Osteocyte (in vitro differentiated cells): ENCODE data around the gene ADAMTS13. TPM values are rescaled to one million over a fixed set of nuclear protein-coding genes. Genes with fewer than 3 reads are reported as not detected.

Experiments used
- DNase-seq: peaks from one replicate; pipeline ENCODE4 v3.0.0; 2021; ENCODE audit warnings: mixed read lengths; ENCODE audit not compliant: unreplicated experiment; ENCODE audit errors: extremely low spot score
- H3K27ac Mint-ChIP-seq: one replicate; pipeline ENCODE4 v1.8.0; 2021; ENCODE audit warnings: mild to moderate bottlenecking, mixed read lengths; ENCODE audit not compliant: unreplicated experiment
- H3K27me3 Mint-ChIP-seq: one replicate; pipeline ENCODE4 v1.8.0; 2021; ENCODE audit warnings: mixed read lengths; ENCODE audit not compliant: unreplicated experiment
- H3K36me3 Mint-ChIP-seq: one replicate; pipeline ENCODE4 v1.8.0; 2021; ENCODE audit warnings: mixed read lengths; ENCODE audit not compliant: unreplicated experiment
- H3K4me1 Mint-ChIP-seq: one replicate; pipeline ENCODE4 v1.8.0; 2021; ENCODE audit warnings: mixed read lengths; ENCODE audit not compliant: unreplicated experiment
- H3K4me3 Mint-ChIP-seq: one replicate; pipeline ENCODE4 v1.8.0; 2021; ENCODE audit warnings: mild to moderate bottlenecking, moderate library complexity, mixed read lengths; ENCODE audit not compliant: unreplicated experiment
- H3K9me3 Mint-ChIP-seq: one replicate; pipeline ENCODE4 v1.8.0; 2021; ENCODE audit warnings: mixed read lengths; ENCODE audit not compliant: unreplicated experiment
- CTCF ChIP-seq: fragments of 200-600 bp; sonication (generic); IDR thresholded peaks from 2 replicates; pipeline ENCODE4 v1.5.0; 2021; ENCODE audit warnings: antibody characterized with exemption, mild to moderate bottlenecking, moderate library complexity
- total RNA-seq: library from RNA; stranded (reverse); gene quantifications from 2 replicates; pipeline ENCODE4 v1.2.1, GENCODE V29; 2021

Gene ADAMTS13
- total RNA-seq, 1 donor from 2014 or later = 8.8 TPM

GRCh38 chr9:133499132-133499891, 77.1 kb downstream of the ADAMTS13 start:
- peaks cover 44% of the 10 kb centered on the region for H3K27me3 Mint-ChIP-seq
- no peak for DNase-seq
- peaks cover 17% of the 10 kb centered on the region for H3K9me3 Mint-ChIP-seq
- H3K4me3 Mint-ChIP-seq = no peak overlapping the region
- no peak overlapping the region for H3K27ac Mint-ChIP-seq
- peaks cover 2% of the 10 kb centered on the region for H3K4me1 Mint-ChIP-seq
- peaks cover 4% of the 10 kb centered on the region for H3K36me3 Mint-ChIP-seq
- TF ChIP-seq CTCF = no peak

- no peak for DNase-seq
- Mint-ChIP-seq H3K27me3 (peaks cover 44% of the 10 kb centered on the region), H3K27ac (no peak overlapping the region), H3K4me3 (no peak overlapping the region), H3K36me3 (peaks cover 4% of the 10 kb centered on the region), H3K9me3 (peaks cover 17% of the 10 kb centered on the region), H3K4me1 (peaks cover 2% of the 10 kb centered on the region)
- no peak for TF ChIP-seq CTCF
Measured at GRCh38 chr9:133499892-133500270, 77.7 kb downstream of the ADAMTS13 start.

- Mint-ChIP-seq H3K4me1 (peaks cover 20% of the 10 kb centered on the region), H3K9me3 (peaks cover 17% of the 10 kb centered on the region), H3K27ac (no peak overlapping the region), H3K4me3 (no peak overlapping the region), H3K36me3 (peaks cover 4% of the 10 kb centered on the region), H3K27me3 (peaks cover 39% of the 10 kb centered on the region)
- DNase-seq = no peak
- no peak for TF ChIP-seq CTCF
Measured at GRCh38 chr9:133502112-133502511, 79.9 kb downstream of the ADAMTS13 start.

- Mint-ChIP-seq H3K36me3 (peaks cover 4% of the 10 kb centered on the region), H3K27me3 (peaks cover 21% of the 10 kb centered on the region), H3K4me3 (no peak overlapping the region), H3K27ac (peak overlapping the region; percentile 65), H3K9me3 (peaks cover 17% of the 10 kb centered on the region), H3K4me1 (peaks cover 45% of the 10 kb centered on the region)
- TF ChIP-seq CTCF = no peak
- no peak for DNase-seq
Measured at GRCh38 chr9:133505186-133505830, 83.1 kb downstream of the ADAMTS13 start.

- Mint-ChIP-seq H3K27ac (peak overlapping the region; percentile 65), H3K4me3 (no peak overlapping the region), H3K36me3 (peaks cover 4% of the 10 kb centered on the region), H3K9me3 (peaks cover 17% of the 10 kb centered on the region), H3K4me1 (peaks cover 51% of the 10 kb centered on the region), H3K27me3 (peaks cover 20% of the 10 kb centered on the region)
- TF ChIP-seq CTCF = no peak
- DNase-seq = no peak
Measured at GRCh38 chr9:133505901-133506652, 83.9 kb downstream of the ADAMTS13 start.
